ACC112 (cell line): ENCODE results near the gene MAP2K6.

Experiments
- H2AFZ ChIP-seq: fragments of 200-600 bp; sonication (generic); one replicate; pipeline ENCODE4 v1.6.0; 2017; ENCODE audit warnings: antibody characterized with exemption, low read length; ENCODE audit not compliant: unreplicated experiment
- H3K27ac ChIP-seq: fragments of 200-600 bp; sonication (generic); 2 replicates; pipeline ENCODE4 v1.5.1; 2014; ENCODE audit warnings: low read depth, mild to moderate bottlenecking, antibody characterized with exemption, low read length, moderate library complexity
- H3K27me3 ChIP-seq: fragments of 200-600 bp; sonication (generic); 2 replicates; pipeline ENCODE4 v1.6.1; 2014; ENCODE audit warnings: mild to moderate bottlenecking, antibody characterized with exemption, low read length, moderate library complexity, mixed read lengths; ENCODE audit not compliant: insufficient read depth
- H3K36me3 ChIP-seq: fragments of 200-600 bp; sonication (generic); 2 replicates; pipeline ENCODE4 v1.6.1; 2016; ENCODE audit warnings: mild to moderate bottlenecking, antibody characterized with exemption, low read length, moderate library complexity, mixed read lengths; ENCODE audit not compliant: insufficient read depth
- H3K4me1 ChIP-seq: fragments of 200-600 bp; sonication (generic); one replicate; pipeline ENCODE4 v1.6.1; 2016; ENCODE audit warnings: low read length, mixed read lengths; ENCODE audit not compliant: insufficient read depth, unreplicated experiment, control insufficient read depth
- H3K4me3 ChIP-seq: fragments of 200-600 bp; sonication (generic); 2 replicates; pipeline ENCODE4 v1.5.1; 2014; ENCODE audit warnings: mild to moderate bottlenecking, low read depth, low read length
- H3K79me2 ChIP-seq: fragments of 200-600 bp; sonication (generic); one replicate; pipeline ENCODE4 v1.6.0; 2016; ENCODE audit warnings: low read length; ENCODE audit not compliant: control insufficient read depth, unreplicated experiment, insufficient read depth

MAP2K6 gene

DNA sequence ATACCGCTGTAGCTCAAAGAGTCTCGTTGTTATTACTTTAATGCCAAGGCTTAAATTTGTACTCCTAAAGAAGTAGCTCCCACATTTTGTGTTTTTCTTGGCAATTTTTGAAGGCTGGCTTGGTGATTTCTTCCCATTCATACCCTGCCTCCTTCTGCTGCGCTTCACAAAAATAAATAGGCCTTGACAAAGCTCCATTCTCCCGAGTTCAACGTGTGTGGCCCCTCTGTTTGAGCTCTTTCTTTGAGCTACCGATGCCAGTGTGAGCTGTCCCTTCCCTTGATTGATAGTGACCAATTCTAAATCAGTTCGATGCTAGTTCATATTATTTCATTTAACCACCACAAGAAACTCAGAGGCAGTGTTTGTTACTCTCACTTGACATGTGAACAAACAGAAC is 96.8 kb downstream of the MAP2K6 start:
- Histone ChIP-seq H3K27me3 (no peaks in the 10 kb centered on the region), H2AFZ (no peak overlapping the region), H3K27ac (no peak overlapping the region), H3K4me3 (no peak overlapping the region), H3K79me2 (no peaks in the 10 kb centered on the region), H3K36me3 (no peaks in the 10 kb centered on the region), H3K4me1 (no peaks in the 10 kb centered on the region)

DNA sequence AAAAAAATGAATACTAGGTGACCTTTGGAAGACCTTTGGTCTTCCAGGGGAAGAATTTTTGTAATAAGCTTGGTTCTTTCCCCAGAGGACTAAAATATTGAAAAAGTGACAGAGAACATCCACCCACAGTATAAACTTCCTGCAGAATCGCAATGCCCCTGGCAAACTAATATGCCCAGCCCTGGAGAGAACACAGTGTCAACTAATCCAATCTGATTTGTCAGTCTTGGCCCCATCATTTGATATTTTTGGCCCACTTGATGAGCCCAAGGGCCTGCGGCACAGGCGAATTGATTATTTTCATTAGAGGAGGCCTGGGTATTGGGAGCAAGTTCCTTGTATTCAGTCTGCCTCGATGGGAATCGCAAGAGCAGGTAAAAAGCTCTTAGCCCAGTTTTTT is 98.4 kb downstream of the MAP2K6 start:
- no peak overlapping the region for H3K4me3 ChIP-seq
- H3K4me1 ChIP-seq: no peaks in the 10 kb centered on the region
- H3K27me3 ChIP-seq: no peaks in the 10 kb centered on the region
- H3K36me3 ChIP-seq: no peaks in the 10 kb centered on the region
- H3K79me2 ChIP-seq: no peaks in the 10 kb centered on the region
- no peak overlapping the region for H2AFZ ChIP-seq
- H3K27ac ChIP-seq: no peak overlapping the region

DNA sequence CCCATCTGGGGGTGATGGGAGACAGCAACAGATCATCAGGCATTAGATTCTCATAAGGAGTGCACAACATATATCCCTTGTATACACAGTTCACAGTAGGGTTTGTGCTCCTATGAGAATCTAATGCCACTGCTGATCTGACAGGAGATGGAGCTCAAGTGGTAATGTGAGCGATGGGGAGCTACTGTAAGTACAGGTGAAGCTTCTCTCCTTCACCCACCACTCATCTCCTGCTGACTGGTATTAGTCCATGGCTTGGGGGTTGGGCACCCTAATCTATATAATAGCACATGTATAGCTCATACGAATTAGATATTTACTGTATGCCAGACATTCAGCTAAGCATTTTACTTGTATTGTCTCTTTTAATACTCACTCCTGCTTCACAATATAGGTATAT is 101.7 kb downstream of the MAP2K6 start:
- no peak overlapping the region for H3K27ac ChIP-seq
- H3K4me1 ChIP-seq: peaks cover 4% of the 10 kb centered on the region

DNA sequence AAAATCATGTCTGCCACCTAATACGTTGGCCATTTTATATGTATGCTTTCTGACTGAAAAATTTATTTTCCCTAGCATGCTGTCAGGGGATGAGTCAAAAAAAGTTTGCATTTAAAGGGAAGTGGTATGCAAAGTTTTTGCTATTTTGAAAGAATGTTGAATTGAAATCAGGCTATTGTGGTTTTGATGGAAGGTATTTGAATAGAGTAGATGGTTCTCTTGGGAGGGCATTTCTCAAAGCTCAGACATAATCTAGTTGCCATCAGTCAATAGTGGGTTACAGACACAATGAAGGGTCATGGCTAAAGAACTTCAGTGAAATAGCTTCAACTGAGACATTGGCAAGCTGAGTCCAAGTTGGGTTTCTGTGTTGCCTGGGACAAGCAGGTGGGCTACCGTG is 102.4 kb downstream of the MAP2K6 start:
- Histone ChIP-seq H3K4me1 (peaks cover 4% of the 10 kb centered on the region), H3K27ac (no peak overlapping the region), H3K4me3 (no peak overlapping the region), H3K36me3 (no peaks in the 10 kb centered on the region), H2AFZ (no peak overlapping the region), H3K79me2 (no peaks in the 10 kb centered on the region), H3K27me3 (no peaks in the 10 kb centered on the region)

More for the DNA sequence above, 101.7 kb downstream of the MAP2K6 start:
- Histone ChIP-seq H3K4me3 (no peak overlapping the region), H3K79me2 (no peaks in the 10 kb centered on the region), H2AFZ (no peak overlapping the region), H3K27me3 (no peaks in the 10 kb centered on the region), H3K36me3 (no peaks in the 10 kb centered on the region)

DNA sequence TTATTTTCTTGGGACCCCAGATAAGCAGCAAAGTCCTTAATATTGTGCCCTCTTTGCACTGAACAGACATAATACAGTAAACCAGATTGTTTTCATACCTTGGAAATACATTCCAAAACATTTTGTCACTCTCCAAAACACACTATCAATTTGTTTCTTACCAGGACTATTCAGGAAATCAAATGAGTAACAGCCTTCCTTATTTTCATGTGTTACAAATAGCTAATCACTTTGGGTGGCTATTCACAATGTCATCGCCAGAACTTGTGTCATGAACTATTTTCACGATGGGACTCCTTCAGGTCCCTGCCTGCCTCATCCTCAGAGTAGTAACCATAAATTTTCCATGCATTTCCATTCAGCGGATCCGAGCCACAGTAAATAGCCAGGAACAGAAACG is 104.5 kb downstream of the MAP2K6 start:
- H2AFZ ChIP-seq: no peak overlapping the region
- no peak overlapping the region for H3K4me3 ChIP-seq
- H3K4me1 ChIP-seq: peaks cover 4% of the 10 kb centered on the region
- H3K27me3 ChIP-seq: no peaks in the 10 kb centered on the region
- no peaks in the 10 kb centered on the region for H3K79me2 ChIP-seq
- H3K27ac ChIP-seq: no peak overlapping the region
- H3K36me3 ChIP-seq: no peaks in the 10 kb centered on the region

DNA sequence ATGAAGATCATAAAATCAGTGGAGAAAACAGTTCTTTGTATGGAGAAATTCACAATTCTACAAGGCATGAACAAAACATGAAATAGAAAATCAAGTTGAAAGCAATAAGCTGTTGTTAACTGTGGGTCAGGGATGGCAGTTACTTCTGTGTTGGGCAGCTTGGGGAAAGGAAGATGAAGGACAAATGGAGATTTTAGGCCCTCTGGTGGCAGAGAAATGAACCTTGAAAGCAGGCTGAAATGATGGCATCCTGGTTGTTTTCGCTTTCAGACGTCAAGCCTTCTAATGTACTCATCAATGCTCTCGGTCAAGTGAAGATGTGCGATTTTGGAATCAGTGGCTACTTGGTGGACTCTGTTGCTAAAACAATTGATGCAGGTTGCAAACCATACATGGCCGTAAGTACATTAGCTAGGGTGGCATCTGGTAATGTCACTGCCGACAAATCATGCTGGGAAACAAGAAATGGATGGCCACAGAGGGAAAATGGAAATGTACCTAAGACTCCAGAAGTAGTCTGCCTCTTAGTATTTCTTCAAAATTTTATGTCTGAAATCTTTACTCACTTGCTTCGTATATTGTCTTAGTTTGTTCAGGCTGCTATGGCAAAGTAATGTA is 108.9 kb downstream of the MAP2K6 start:
- H3K36me3 ChIP-seq: no peaks in the 10 kb centered on the region
- H2AFZ ChIP-seq: peak overlapping the region; percentile 85
- H3K79me2 ChIP-seq: no peaks in the 10 kb centered on the region
- peaks cover 4% of the 10 kb centered on the region for H3K4me1 ChIP-seq
- H3K27ac ChIP-seq: no peak overlapping the region
- peak overlapping the region; percentile 65 for H3K4me3 ChIP-seq
- no peaks in the 10 kb centered on the region for H3K27me3 ChIP-seq

DNA sequence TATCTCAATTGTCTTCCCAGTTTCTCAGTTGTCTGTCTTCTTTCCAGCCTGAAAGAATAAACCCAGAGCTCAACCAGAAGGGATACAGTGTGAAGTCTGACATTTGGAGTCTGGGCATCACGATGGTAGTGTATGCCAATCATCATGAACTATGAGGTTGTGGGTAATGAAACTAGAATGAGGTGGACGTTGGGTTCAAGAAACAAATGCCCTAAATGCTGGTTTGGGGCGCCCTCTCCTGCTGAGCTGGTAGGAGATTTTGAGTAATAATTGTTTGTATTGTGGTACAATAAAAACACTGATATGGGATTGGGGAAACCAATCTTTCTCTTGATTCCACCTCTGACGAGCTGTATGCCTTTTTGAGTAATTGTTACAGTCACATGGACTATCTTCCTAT is 110.4 kb downstream of the MAP2K6 start:
- Histone ChIP-seq H3K4me1 (no peaks in the 10 kb centered on the region), H3K27me3 (no peaks in the 10 kb centered on the region), H3K27ac (no peak overlapping the region), H3K79me2 (no peaks in the 10 kb centered on the region), H2AFZ (peak overlapping the region; percentile 9), H3K36me3 (no peaks in the 10 kb centered on the region), H3K4me3 (no peak overlapping the region)

DNA sequence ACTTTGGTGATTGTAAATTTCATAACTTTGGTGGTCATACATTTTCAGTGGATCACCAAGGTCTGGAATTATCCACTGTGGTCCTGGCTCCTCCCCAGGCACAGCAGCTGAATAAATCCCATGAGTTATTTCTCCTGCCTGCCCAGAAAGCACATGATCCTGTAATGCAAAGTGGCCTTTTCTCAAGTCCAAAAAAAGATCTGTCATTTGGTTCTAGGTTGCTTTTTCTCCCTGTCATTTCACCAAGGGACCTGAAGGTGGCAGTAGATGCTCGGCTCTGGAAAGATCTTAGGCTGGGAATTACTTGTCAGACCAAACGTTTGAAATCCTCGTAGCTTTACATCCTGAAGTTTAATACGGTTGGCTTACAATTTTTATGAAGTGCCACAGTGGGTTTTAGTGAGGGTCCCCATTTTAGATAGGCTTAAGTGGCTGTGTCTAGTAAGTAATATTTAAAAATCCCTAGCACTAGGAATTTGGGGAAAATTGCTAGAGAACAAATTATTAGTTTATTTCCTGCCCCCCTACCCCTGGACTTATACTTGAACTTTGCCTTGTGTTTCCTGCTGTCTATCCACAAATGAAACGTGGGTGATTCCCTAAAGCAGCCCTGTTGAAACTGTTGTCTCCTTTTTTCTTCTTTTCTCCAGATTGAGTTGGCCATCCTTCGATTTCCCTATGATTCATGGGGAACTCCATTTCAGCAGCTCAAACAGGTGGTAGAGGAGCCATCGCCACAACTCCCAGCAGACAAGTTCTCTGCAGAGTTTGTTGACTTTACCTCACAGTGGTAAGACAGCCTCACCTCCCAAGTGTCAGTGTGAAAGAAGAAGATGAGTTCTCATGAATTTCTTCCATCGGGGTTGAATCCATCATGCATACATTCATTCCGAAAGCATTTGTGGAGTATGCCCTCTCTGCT is 111.7 kb downstream of the MAP2K6 start:
- no peaks in the 10 kb centered on the region for H3K36me3 ChIP-seq
- H3K79me2 ChIP-seq: no peaks in the 10 kb centered on the region
- no peaks in the 10 kb centered on the region for H3K4me1 ChIP-seq
- H2AFZ ChIP-seq: peak overlapping the region; percentile 1
- no peak overlapping the region for H3K4me3 ChIP-seq
- no peaks in the 10 kb centered on the region for H3K27me3 ChIP-seq
- H3K27ac ChIP-seq: no peak overlapping the region

DNA sequence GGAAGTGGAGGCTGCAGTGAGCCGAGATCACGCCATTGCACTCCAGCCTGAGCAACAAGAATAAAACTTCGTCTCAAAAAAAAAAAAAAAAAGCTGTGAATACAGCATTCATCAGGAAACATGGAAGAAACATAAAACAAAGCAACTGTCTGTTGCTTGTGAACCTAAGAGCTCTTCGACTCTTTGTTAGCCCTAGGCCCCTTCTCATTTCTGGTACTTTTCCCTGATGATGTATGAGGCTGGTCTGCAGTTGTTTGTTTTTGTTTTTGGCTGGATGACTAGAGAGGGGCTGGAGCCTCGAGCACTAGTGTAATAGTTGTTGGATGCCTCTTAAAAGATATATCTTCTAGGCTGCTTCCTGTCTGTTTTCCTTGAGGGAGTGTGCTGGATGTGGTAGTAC is 113.5 kb downstream of the MAP2K6 start:
- Histone ChIP-seq H3K36me3 (no peaks in the 10 kb centered on the region), H3K27ac (no peak overlapping the region), H3K4me3 (no peak overlapping the region), H3K4me1 (no peaks in the 10 kb centered on the region), H2AFZ (no peak overlapping the region), H3K27me3 (no peaks in the 10 kb centered on the region), H3K79me2 (no peaks in the 10 kb centered on the region)

DNA sequence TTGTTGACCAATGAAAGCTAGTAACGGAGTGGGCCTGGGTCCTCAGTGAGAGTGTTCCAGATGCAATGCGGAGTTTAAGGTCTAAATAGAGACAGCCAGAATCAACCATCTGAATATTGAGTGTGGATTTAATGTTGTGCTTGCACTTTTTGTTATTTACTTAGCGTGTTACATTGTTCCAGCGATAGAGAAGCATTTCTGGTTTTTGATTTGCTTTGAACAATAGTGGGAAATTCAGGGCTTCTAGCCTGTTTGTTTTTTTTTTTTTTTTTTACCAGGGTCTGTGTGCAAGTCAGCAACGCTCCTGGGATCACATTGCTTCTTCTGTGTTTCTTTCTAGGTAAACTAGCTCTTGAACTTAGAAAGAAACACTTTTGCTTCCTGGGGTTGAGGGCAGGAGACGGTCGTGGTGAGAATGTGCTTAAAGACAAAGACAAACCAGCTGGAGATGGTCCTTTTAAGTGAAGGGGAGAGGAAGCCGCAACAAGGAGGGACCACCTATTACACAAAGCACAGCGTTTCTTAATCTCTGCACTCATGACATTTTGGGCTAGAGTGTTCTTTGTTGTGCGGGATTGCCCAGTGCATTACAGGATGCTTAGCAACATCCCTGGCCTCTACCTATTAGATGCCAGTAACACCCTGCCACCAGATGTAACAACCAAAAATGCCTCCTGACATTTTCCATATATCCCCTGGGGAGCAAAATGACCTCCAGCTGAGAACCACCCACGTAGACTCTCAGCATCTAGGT is 119.2 kb downstream of the MAP2K6 start:
- H3K4me3 ChIP-seq: no peak overlapping the region
- no peaks in the 10 kb centered on the region for H3K36me3 ChIP-seq
- no peaks in the 10 kb centered on the region for H3K27me3 ChIP-seq
- no peaks in the 10 kb centered on the region for H3K79me2 ChIP-seq
- no peak overlapping the region for H3K27ac ChIP-seq
- no peak overlapping the region for H2AFZ ChIP-seq
- no peaks in the 10 kb centered on the region for H3K4me1 ChIP-seq
